H9 (cell line): ENCODE data around the gene CTAG2. TPM values are rescaled to one million over a fixed set of nuclear protein-coding genes. Genes with fewer than 3 reads are reported as not detected.

Source experiments
- DNase-seq: peaks from one replicate; pipeline ENCODE4 v3.0.0-alpha.2; 2017
- H2AFZ ChIP-seq: one replicate; pipeline ENCODE4 v1.6.1; 2013; ENCODE audit warnings: mild to moderate bottlenecking, low read length, control low read depth, moderate library complexity
- H2AK5ac ChIP-seq: 2 replicates; pipeline ENCODE4 v1.6.1; 2013; ENCODE audit warnings: low read length, control low read depth, mixed read lengths; ENCODE audit not compliant: insufficient read length
- H2BK120ac ChIP-seq: one replicate; pipeline ENCODE4 v1.6.1; 2013; ENCODE audit warnings: low read depth, mild to moderate bottlenecking, low read length, control low read depth, inconsistent platforms; ENCODE audit not compliant: poor library complexity, severe bottlenecking
- H2BK12ac ChIP-seq: 2 replicates; pipeline ENCODE4 v1.6.1; 2013; ENCODE audit warnings: low read length, control low read depth, mixed read lengths, low read depth; ENCODE audit not compliant: insufficient read length
- H2BK15ac ChIP-seq: 2 replicates; pipeline ENCODE4 v1.6.1; 2013; ENCODE audit warnings: low read depth, low read length, control low read depth
- H2BK20ac ChIP-seq: one replicate; pipeline ENCODE4 v1.6.1; 2013; ENCODE audit warnings: low read depth, mild to moderate bottlenecking, low read length, control low read depth, inconsistent platforms; ENCODE audit not compliant: poor library complexity, severe bottlenecking
- H2BK5ac ChIP-seq: 2 replicates; pipeline ENCODE4 v1.6.1; 2013; ENCODE audit warnings: low read length, control low read depth, mixed read lengths; ENCODE audit not compliant: insufficient read length
- H3K14ac ChIP-seq: 2 replicates; pipeline ENCODE4 v1.6.1; 2013; ENCODE audit warnings: low read length, control low read depth; ENCODE audit not compliant: insufficient read depth
- H3K18ac ChIP-seq: 2 replicates; pipeline ENCODE4 v1.6.1; 2013; ENCODE audit warnings: low read depth, mild to moderate bottlenecking, mixed read lengths, low read length, control low read depth; ENCODE audit not compliant: insufficient read length
- H3K23ac ChIP-seq: 2 replicates; pipeline ENCODE4 v1.6.1; 2013; ENCODE audit warnings: low read length, control low read depth, mixed read lengths, low read depth; ENCODE audit not compliant: insufficient read length
- H3K23me2 ChIP-seq: 2 replicates; pipeline ENCODE4 v1.6.1; 2013; ENCODE audit warnings: low read depth, mild to moderate bottlenecking, mixed read lengths, low read length, control low read depth; ENCODE audit not compliant: insufficient read length, poor library complexity, severe bottlenecking
- H3K27ac ChIP-seq: 2 replicates; pipeline ENCODE4 v1.5.1; 2013; ENCODE audit warnings: low read length, control low read depth, mixed read lengths, low read depth; ENCODE audit not compliant: insufficient read length
- H3K27me3 ChIP-seq: 2 replicates; pipeline ENCODE4 v1.6.1; 2013; ENCODE audit warnings: low read length, control low read depth, inconsistent platforms; ENCODE audit not compliant: insufficient read depth
- H3K4ac ChIP-seq: 2 replicates; pipeline ENCODE4 v1.6.1; 2013; ENCODE audit warnings: low read depth, mild to moderate bottlenecking, control low read depth, inconsistent platforms, low read length, moderate library complexity
- H3K4me1 ChIP-seq: 2 replicates; pipeline ENCODE4 v1.6.1; 2013; ENCODE audit warnings: low read length, control low read depth, inconsistent platforms; ENCODE audit not compliant: insufficient read depth
- H3K4me2 ChIP-seq: 2 replicates; pipeline ENCODE4 v1.6.1; 2013; ENCODE audit warnings: low read length, control low read depth, mixed read lengths; ENCODE audit not compliant: insufficient read length, insufficient read depth
- H3K56ac ChIP-seq: 2 replicates; pipeline ENCODE4 v1.6.1; 2013; ENCODE audit warnings: low read depth, mild to moderate bottlenecking, mixed read lengths, low read length, control low read depth; ENCODE audit not compliant: insufficient read length
- H3K79me1 ChIP-seq: 2 replicates; pipeline ENCODE4 v1.6.1; 2013; ENCODE audit warnings: low read depth, mild to moderate bottlenecking, moderate library complexity, low read length, control low read depth, inconsistent platforms; ENCODE audit not compliant: insufficient read depth, poor library complexity, severe bottlenecking
- H3K79me2 ChIP-seq: 2 replicates; pipeline ENCODE4 v1.6.1; 2013; ENCODE audit warnings: low read length, control low read depth, inconsistent platforms; ENCODE audit not compliant: insufficient read depth
- H3K9ac ChIP-seq: 2 replicates; pipeline ENCODE4 v1.6.1; 2013; ENCODE audit warnings: low read length, control low read depth, mixed read lengths; ENCODE audit not compliant: insufficient read length; ENCODE audit errors: extremely low read depth
- H3K9me3 ChIP-seq: one replicate; pipeline ENCODE4 v1.6.1; 2013; ENCODE audit warnings: low read depth, low read length, inconsistent platforms; ENCODE audit not compliant: control insufficient read depth
- H3T11ph ChIP-seq: one replicate; pipeline ENCODE4 v1.6.1; 2013; ENCODE audit warnings: mild to moderate bottlenecking, low read length, control low read depth, inconsistent platforms
- H4K20me1 ChIP-seq: one replicate; pipeline ENCODE4 v1.6.1; 2013; ENCODE audit not compliant: control insufficient read depth, insufficient read length, insufficient read depth
- H4K5ac ChIP-seq: 2 replicates; pipeline ENCODE4 v1.6.1; 2013; ENCODE audit warnings: low read depth, mild to moderate bottlenecking, mixed read lengths, low read length, control low read depth; ENCODE audit not compliant: insufficient read length
- H4K8ac ChIP-seq: replicated peaks from 2 replicates; pipeline ENCODE4 v1.6.1; 2013; ENCODE audit warnings: low read length, control low read depth, mixed read lengths, low read depth; ENCODE audit not compliant: insufficient read length
- H4K91ac ChIP-seq: 2 replicates; pipeline ENCODE4 v1.6.1; 2013; ENCODE audit warnings: low read depth, mild to moderate bottlenecking, moderate library complexity, mixed read lengths, low read length, control low read depth; ENCODE audit not compliant: insufficient read length
- H3K27ac Mint-ChIP-seq, 3 experiments: 2 replicates in 2 of 3; 3 replicates in 1 of 3; pipeline ENCODE4 v1.8.0; 2020 to 2021; ENCODE audit warnings: mixed read lengths in 3 of 3, mild to moderate bottlenecking in 1 of 3, moderate library complexity in 1 of 3
- H3K27me3 Mint-ChIP-seq: 2 replicates; pipeline ENCODE4 v1.8.0; 2021; ENCODE audit warnings: low read depth, mild to moderate bottlenecking, moderate library complexity, mixed read lengths
- H3K36me3 Mint-ChIP-seq, 3 experiments: 2 replicates in 2 of 3; 3 replicates in 1 of 3; pipeline ENCODE4 v1.8.0; 2020 to 2021; ENCODE audit warnings: low read depth in 3 of 3, mixed read lengths in 3 of 3; ENCODE audit not compliant: insufficient read depth in 1 of 3
- H3K4me1 Mint-ChIP-seq, 2 experiments: 2 replicates each; pipeline ENCODE4 v1.8.0; 2020; ENCODE audit warnings: mixed read lengths in 2 of 2
- H3K4me3 Mint-ChIP-seq, 2 experiments: 2 replicates in 1 of 2; 3 replicates in 1 of 2; pipeline ENCODE4 v1.8.0; 2020 to 2021; ENCODE audit warnings: mild to moderate bottlenecking in 2 of 2, mixed read lengths in 2 of 2, moderate library complexity in 1 of 2
- H3K9me3 Mint-ChIP-seq, 2 experiments: 2 replicates in 1 of 2; 3 replicates in 1 of 2; pipeline ENCODE4 v1.8.0; 2020; ENCODE audit warnings: mild to moderate bottlenecking in 2 of 2, mixed read lengths in 2 of 2, moderate library complexity in 1 of 2
- WGBS: extraction: QIAGEN DNeasy Blood & Tissue Kit; methylation state at CpG from one replicate; pipeline ENCODE4 v1.1.7; 2013; ENCODE audit warnings: missing lambda C conversion rate, low lambda C conversion rate, mixed read lengths; ENCODE audit not compliant: insufficient read length; ENCODE audit errors: extremely low coverage; 5-methylcytosine and 5-hydroxymethylcytosine counted together
- total RNA-seq: library from RNA; stranded (reverse); gene quantifications from 2 replicates; pipeline ENCODE4 v1.2.1, GENCODE V29; 2021
- TF ChIP-seq, protein P1 (sequence below): fragments of 200-600 bp; sonication (generic); conservative IDR thresholded peaks from 3 replicates; pipeline ENCODE4 v1.8.0; 2021; ENCODE audit warnings: antibody characterized with exemption, mild to moderate bottlenecking

The CTAG2 gene
- total RNA-seq, 1 experiment from 2014 or later, result not detected

DNA sequence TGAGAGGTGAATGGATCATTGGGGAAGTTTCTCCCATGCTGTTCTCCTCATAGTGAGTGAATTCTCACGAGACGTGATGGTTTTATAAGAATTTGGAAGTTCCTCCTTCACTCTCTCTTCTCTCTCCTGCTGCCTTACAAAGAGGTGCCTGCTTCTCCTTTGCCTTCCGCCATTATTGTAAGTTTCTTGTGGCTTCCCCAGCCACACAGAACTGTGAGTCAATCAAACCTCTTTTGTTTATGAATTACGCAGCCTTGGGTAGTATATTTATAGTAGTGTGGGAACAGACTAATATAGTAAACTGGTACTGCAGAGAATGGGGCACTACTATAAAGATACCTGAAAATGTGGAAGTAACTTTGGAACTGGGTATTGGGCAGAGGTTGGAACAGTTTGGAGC, 7.8 kb upstream of the CTAG2 start:
- no peak overlapping the region for H2AFZ ChIP-seq
- H3K18ac ChIP-seq, result no peak overlapping the region
- H3K4ac ChIP-seq, result no peak overlapping the region
- H4K8ac ChIP-seq, result no peak overlapping the region
- no peaks in the 10 kb centered on the region for H3K23me2 ChIP-seq
- H3K9ac ChIP-seq, result no peak overlapping the region
- H3K27me3 Mint-ChIP-seq, result peaks cover 5% of the 10 kb centered on the region
- H2BK20ac ChIP-seq, result no peak overlapping the region
- H2BK12ac ChIP-seq, result no peak overlapping the region
- no peak for DNase-seq
- H3K27ac ChIP-seq, result no peak overlapping the region
- peaks cover 0 to 9% (median 5%) of the 10 kb centered on the region in 3 experiments; a peak in 3 of 7 replicates for H3K36me3 Mint-ChIP-seq
- TF ChIP-seq, protein P1, sequence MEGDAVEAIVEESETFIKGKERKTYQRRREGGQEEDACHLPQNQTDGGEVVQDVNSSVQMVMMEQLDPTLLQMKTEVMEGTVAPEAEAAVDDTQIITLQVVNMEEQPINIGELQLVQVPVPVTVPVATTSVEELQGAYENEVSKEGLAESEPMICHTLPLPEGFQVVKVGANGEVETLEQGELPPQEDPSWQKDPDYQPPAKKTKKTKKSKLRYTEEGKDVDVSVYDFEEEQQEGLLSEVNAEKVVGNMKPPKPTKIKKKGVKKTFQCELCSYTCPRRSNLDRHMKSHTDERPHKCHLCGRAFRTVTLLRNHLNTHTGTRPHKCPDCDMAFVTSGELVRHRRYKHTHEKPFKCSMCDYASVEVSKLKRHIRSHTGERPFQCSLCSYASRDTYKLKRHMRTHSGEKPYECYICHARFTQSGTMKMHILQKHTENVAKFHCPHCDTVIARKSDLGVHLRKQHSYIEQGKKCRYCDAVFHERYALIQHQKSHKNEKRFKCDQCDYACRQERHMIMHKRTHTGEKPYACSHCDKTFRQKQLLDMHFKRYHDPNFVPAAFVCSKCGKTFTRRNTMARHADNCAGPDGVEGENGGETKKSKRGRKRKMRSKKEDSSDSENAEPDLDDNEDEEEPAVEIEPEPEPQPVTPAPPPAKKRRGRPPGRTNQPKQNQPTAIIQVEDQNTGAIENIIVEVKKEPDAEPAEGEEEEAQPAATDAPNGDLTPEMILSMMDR, result no peak
- WGBS, result no CpG with 5 or more reads among the region's 4 CpGs
- H4K91ac ChIP-seq, result no peak overlapping the region
- H3T11ph ChIP-seq, result no peak overlapping the region
- no peaks in the 10 kb centered on the region for H3K27me3 ChIP-seq
- H3K4me2 ChIP-seq, result no peak overlapping the region
- no peak overlapping the region for H3K14ac ChIP-seq
- no peaks in the 10 kb centered on the region for H3K4me1 ChIP-seq
- H3K27ac Mint-ChIP-seq, result no peak overlapping the region
- no peak overlapping the region for H2BK120ac ChIP-seq
- H3K79me1 ChIP-seq, result no peaks in the 10 kb centered on the region
- H2BK15ac ChIP-seq, result no peak overlapping the region
- no peaks in the 10 kb centered on the region for H3K4me1 Mint-ChIP-seq
- no peak overlapping the region for H2AK5ac ChIP-seq
- no peaks in the 10 kb centered on the region for H4K20me1 ChIP-seq
- no peak overlapping the region for H3K23ac ChIP-seq
- H3K9me3 ChIP-seq, result peaks cover 57% of the 10 kb centered on the region
- no peaks in the 10 kb centered on the region for H3K79me2 ChIP-seq
- H4K5ac ChIP-seq, result no peak overlapping the region
- H3K4me3 Mint-ChIP-seq, result no peak overlapping the region
- no peak overlapping the region for H2BK5ac ChIP-seq
- H3K56ac ChIP-seq, result no peak overlapping the region
- H3K9me3 Mint-ChIP-seq, result peaks cover 83 to 87% of the 10 kb centered on the region in 2 experiments
